GM10266 (cell line): ENCODE results near the gene ALKBH6.
"Not testable (repeated sequence)": the region's sequence is repeated elsewhere in the genome, so short reads cannot be mapped to it uniquely, and the experiment has no call there.

ENCODE experiments used
- DNase-seq: peaks from one replicate; pipeline ENCODE4 v3.0.0; 2012; ENCODE audit errors: extremely low spot score
- CTCF ChIP-seq: IDR thresholded peaks from 2 replicates; pipeline ENCODE4 v1.5.1; 2012; ENCODE audit warnings: mild to moderate bottlenecking, low read depth; ENCODE audit not compliant: control insufficient read depth, insufficient read depth; ENCODE audit errors: missing control alignments

ALKBH6 gene

DNA sequence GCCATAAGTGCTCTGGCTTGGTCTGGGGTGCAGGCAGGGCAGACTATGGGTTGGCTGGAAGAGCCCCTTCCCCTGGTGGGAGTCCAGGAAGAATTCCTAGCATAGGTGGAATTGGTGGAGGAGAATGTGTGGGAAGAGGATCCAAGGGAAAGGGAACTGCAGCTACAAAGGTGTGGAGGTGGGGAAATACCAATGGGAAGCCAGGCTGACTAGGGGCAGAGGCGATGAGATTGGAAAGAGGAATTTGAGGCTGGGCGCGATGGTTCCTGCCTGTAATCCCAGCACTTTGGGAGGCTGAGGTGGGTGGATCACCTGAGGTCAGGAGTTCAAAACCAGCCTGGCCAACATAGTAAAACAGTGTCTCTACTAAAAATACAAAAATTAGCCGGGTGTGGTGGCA, 23.9 kb downstream of the ALKBH6 start:
- TF ChIP-seq CTCF: no peak
- no peak for DNase-seq

- DNase-seq: no peak
- no peak for TF ChIP-seq CTCF
Measured at GRCh38 chr19:35988824-35989223, 25.2 kb downstream of the ALKBH6 start.

DNA sequence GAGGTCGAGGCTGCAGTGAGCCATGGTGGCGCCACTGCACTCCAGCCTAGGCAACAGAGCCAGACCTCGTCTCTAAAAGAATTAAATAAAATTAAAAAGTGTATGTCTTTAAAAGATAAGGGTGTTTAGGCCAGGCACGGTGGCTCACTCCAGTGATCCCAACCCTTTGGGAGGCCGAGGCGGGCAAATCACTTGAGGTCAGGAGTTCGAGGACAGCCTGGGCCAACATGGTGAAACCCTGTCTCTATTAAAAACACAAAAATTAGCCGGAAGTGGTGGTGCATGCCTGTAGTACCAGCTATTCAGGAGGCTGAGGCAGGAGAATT, 26.5 kb downstream of the ALKBH6 start:
- TF ChIP-seq CTCF: no peak
- DNase-seq: no peak

- no peak for DNase-seq
- TF ChIP-seq CTCF: no peak
Measured at GRCh38 chr19:35986664-35987570, 27.1 kb downstream of the ALKBH6 start.

- no peak for DNase-seq
- TF ChIP-seq CTCF: no peak
Measured at GRCh38 chr19:35986111-35986510, 27.9 kb downstream of the ALKBH6 start.

DNA sequence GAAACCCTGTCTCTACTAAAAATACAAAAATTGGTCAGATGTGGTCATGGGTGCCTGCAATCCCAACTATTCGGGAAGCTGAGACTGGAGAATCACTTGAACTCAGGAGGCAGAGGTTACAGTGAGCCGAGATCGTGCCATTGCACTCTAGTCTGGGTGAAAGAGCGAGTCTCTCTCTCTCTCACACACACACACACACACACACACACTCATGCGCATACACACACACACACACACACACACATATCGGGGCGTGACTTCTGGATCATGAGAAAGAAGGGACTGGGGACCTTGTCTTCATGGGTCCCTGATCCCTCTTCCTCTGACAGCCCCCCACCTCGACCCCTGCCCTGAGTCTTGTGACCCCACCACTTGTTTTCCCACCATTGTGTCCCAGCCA, 30.8 kb downstream of the ALKBH6 start:
- DNase-seq: no peak
- no peak for TF ChIP-seq CTCF

DNA sequence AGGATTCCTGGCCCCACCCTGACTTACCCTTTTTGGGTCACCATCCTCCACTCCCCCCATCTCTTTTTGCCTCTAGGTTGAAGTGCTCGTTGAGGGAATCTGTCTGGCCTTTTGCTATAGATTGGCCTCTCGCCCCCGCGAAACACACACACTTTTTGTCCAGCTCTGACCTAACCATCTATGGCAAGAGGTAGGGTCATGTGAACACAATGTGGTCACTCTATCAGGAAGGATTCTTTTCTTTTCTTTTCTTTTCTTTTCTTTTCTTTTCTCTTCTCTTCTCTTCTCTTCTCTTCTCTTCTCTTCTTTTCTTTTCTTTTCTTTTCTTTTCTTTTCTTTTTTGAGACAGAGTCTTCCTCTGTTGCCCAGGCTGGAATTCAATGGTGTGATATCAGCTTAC, 33.0 kb downstream of the ALKBH6 start:
- DNase-seq: not testable (repeated sequence)
